GM21576 (cell line): ENCODE measurements around the gene LSAMP.
A peak's percentile ranks its signal among the peaks of the same experiment; 100 is the strongest.

ENCODE experiments used
- ATAC-seq: cut with Tn5 transposase; IDR thresholded peaks from one replicate; pipeline ENCODE4 v1.9.1; 2021; ENCODE audit warnings: mild to moderate bottlenecking, moderate library complexity; ENCODE audit not compliant: unreplicated experiment

LSAMP gene

DNA sequence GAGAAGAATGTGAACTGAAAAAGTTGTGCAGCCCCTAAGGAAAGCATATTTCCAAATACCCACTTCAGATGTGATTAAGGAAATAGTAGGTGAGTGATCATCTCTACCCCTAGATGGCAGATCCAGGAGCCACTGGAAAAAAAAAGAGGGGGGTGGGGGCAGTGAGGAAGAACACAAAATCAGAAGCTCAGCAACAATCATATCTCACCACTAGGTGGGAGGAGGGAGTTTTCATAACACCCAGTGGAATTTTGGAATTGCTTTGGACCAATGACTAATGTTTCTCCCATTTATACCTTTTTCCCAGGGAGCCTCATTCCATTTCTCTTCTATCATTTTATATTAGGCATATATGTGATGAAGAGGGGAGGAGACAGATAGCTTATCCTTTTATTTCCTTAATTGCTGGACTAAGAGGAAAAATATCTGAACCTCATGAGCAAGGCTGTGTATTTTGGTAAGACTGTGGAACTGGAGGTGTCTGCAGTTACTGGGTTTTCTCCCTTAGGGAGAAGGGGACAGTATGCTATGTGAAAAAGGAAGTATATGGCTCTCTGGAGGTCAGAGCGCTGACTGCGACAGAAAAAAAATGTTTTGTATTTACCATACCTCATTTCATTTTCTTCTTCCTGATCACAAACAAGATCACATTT, 458.6 kb downstream of the LSAMP start:
- no peak for ATAC-seq

DNA sequence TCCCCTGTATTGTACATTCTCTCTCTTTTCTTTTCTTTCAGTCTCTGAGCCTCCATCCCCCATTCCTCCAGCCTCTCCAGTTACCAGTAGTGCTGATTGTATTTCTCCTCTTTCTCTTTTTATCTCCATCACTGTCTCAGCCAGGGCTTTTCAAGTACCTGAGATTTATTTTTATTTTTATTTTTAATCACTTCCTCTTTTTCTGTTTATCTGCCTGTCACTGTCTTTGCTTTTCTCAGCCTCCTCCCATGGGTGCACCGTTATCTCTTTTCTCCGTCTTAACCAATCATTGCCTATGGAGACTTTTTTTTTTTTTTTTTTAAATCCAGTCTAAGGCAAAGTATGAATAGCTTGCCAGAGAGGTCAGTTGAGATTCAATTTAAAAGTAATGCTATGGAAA, 462.7 kb downstream of the LSAMP start:
- ATAC-seq: no peak

DNA sequence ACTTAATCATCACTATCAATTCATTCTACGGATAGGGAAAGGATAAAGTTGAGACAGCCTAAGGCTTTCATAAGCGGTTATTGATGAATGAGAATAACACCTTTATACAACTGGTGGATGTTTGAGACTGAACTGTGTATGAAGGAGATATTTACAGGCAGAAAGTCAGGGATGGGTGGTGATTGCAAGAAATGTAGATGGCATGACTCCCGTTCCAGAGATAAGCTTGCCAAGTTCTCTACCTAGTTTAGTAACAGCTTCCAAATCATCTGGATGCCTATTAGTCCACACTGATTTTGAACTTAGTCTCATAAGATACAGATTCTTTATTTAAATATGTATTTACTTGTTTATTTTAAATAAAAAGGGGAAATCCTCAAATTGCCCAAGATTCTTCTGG, 463.2 kb downstream of the LSAMP start:
- ATAC-seq: no peak

DNA sequence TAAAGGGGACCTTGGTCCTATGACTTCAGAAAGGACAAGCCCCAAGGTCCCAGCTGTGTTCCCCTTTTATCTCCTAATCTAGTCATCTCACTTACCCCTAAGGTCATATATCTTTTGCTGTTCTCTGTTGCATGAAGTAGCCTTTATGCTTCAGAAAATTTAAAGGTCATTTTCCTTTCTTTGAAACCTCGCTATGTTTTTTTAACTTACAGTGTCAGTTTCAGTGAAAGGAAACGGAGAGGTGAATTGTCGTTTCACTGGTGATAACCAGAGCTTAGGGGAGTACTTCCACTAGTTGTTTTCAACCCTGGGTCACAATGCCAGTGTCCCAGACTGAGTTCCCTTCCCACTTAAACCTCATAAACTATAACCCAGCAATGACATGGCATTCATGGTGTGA, 464.6 kb downstream of the LSAMP start:
- ATAC-seq: no peak

DNA sequence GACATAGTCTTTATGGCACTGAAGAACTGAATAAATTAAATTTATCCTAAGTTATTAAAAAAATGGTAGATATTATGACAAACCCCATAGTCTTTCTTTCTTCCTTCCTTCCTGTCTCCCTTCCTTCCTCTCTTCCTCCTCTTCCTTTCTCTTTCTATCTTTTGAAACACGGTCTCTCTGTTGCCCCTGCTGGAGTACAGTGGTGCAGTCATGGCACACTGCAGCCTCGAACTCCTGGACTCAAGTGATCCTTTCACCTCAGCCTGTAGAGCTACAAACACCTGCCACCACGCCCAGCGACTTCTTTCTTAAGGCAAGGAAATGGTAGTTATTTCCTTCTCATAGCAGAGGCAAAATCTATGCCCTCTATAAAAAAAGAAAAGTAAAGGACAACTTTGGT, 467.4 kb downstream of the LSAMP start:
- ATAC-seq: no peak

DNA sequence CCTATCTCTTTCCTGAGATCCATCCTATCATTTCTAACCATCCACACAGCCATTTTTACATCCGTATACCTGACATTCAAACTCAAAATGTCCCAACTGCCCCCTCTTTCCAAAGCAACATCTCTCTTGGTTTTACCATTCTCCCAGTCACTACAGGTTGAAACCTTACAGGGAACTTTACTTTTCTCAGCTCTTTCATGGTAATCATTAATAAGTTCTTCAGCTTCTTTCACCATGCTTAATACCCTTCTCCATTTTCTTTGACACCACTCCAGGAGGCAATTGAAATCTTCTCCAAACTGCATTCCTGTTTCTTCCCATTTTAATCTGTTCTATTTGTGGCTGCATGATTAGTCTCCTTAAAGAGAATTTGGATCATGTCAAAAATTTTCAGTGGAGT, 469.5 kb downstream of the LSAMP start:
- no peak for ATAC-seq

DNA sequence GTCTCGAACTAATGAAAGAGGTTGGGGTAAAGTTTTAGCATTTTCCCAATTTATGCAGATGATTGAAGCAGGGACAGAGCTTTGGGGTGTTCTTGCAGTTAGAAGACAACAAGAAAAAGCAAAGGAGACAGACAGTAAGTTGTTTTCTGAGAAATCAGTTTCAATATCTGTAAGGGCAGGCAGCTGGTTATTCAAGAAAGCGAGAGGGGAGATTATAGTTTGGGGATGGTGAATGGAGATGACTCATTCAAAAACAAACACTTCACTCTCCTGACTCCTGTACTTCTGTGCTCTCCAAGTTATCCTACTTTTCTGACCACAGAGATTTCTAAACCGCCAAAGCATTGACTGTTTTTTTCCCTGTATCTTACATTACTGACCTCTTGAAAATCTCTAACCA, 469.9 kb downstream of the LSAMP start:
- ATAC-seq: no peak

DNA sequence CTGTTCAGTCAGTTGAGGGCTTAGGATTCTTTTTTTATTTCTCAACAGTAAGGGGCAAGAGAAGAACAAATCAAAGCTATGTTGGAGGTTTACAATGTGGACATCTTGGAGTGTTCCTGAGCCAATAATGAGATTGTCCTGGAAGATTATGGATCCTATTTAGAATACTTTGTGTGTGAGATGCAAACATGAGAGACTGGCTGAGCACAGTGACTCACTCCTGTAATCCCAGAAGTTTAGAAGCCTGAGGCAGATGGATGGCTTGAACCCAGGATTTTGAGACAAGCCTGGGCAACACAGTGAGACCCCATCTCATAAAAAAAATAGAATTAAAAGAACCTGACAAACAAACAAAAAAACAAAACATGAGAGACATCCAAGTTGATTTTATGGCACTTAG, 470.3 kb downstream of the LSAMP start:
- ATAC-seq: no peak

DNA sequence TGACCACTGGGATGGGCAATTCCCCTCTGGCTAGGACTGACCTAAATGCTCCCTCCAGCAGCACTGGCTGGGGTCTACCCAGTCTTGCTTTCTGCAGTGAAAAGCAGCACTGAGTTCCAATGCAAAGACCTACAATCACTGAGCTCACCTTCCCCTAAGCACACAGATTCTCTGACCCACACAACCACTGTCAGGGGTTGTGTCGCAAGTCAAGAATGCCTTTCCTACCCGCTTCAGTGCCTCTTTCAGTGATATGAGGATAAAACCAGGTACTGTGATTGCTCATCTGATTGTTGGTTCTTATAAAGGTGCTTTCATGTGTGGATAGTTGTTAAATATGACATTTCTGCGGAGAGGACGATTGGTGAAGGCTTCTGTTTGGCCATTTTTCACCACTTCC, 476.4 kb downstream of the LSAMP start:
- no peak for ATAC-seq

DNA sequence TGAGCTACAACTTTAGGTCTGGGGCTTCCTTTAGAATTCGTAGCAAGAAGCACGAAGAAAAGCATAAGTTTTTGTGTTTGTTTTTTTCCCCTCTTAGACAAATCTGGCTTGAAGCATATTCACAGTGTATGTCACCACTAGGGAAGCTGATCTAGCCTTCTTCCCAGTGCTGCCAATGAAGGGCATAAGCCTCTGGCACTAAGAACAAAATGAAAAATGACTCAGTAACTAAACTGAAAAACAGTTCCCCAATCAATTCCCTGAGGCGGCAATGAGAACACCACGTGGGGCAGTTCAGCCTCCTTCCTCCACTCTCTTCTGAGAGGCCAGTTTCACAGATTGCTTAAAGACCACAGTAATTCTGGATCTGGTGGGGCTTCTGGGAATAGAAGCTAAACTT, 483.9 kb downstream of the LSAMP start:
- ATAC-seq: no peak

DNA sequence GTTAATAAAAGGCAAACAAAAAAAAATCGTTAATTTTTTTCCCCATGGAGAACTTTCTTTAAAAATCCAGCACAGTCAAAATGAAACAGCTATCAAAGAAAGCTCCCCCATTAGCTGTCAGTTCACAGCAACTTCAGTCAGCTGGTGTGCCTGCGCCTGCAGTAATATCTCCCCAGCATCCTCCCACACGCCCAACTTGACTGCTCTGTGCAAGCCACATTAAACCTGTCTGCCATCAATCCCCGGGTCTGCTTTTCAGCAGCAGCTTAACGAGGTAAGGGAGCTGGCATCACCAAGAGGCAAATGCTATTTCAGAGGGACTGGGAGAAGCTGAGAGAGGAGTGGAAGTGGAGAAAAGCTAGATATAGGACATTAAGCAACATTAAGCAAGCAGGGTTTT, 484.5 kb downstream of the LSAMP start:
- ATAC-seq: peak; percentile 63

DNA sequence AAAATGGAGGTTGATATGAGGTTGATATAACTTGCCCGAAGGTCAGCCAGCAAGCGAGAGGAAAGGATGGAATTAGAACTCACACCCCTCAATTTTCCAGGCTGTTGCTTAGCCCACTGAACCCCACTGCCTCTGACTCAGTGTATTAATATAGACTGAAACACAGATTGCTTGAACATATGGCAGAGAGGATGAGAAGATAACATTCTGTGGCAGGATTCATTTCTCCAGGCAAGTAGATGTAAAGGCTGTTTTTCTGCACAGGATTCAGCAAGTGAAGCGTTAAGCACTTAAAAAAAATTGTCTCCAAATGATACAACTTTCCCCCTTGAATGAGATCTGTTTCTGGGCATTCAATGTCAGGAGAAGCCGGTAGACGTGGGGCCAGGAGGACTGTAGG, 486.8 kb downstream of the LSAMP start:
- no peak for ATAC-seq

DNA sequence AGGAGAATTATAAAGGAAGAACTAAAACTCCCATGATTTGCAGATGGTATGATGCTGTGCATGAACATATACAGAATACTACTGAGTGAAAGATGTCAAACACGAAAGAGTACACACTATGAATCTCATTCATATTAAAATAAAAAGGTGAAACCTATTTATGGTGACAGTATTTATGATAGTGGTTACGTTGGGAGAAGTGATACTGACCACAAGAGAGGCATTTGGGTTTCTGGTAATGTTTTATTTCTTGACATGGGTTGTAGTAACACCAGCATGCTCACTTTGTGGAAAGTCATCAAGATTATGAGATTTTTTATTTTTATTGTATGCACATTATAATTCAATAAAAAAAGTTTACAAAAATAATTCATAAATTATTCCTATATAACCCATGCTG, 498.0 kb downstream of the LSAMP start:
- ATAC-seq: no peak

DNA sequence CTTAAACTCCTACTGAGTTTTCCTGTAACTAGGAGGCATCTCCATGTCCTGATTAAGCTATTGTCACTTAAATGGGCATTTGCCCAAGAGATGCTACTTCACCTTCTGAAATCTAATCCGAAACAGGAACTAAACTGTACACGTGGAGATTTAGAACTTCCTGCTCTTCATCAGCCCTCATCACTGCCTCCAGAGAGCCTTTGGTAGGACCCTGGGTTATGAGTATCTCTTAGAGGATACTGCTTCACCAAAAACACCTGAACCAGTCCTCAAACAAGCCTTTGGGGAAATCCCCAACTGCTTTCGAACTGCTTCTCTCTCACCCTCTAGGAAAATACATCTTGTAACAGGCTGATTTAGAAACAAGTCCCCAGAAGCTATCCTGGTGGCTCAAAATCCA, 501.7 kb downstream of the LSAMP start:
- ATAC-seq: no peak

DNA sequence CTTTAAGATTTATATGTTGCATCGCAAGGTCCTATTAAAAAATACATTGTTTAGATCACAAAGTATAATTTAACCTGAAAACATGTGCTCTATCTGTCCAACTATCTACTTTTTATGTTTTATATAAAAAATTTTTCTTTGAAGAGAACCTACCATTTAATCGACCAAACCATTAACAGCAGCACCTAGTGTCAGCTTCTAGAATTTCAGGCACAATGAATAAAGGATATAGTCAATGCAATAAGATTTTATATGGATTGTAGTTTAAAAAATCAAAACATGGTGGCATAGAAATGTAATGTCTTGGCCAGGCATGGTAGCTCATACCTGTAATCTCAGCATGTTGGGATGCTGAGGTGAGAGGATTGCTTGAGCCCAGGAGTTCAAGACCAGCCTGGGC, 508.2 kb downstream of the LSAMP start:
- ATAC-seq: no peak

DNA sequence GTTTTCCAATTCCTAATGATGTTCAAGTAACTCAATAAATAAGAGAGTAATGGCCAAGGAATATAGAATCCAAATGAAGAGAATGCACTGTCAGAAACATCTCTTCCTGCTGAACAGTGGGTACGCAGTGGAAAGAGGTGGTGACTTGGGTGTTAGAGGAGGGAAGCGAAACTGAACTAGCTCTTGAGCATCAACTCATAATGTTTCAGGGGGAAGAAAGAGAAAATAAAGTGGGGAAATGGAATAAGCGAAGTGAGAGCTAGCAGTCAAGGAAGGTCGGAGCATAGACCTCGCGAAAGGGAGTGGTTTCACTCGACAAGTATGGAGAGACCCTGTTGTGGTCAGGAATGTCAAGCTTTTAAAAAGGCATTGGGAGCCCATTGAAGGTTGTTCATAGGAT, 512.5 kb downstream of the LSAMP start:
- peak; percentile 44 for ATAC-seq

DNA sequence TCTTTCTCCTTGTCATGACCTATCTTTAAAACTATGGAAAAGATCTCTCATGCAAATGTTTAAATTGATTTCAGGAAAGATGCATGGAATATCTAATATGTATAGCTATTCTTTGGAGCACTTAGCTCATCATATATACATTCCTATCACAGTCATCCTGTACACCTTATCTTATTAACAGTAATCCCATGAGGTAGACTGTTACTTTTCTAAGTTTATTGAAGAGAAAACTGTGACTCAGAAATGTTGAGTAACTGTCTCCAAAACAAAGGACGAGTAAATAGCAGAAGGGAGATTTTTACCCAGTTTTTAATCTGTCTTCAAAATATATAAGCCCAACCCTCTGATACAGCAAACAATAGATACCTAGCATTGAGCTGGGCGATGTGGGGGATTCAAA, 513.7 kb downstream of the LSAMP start:
- no peak for ATAC-seq

DNA sequence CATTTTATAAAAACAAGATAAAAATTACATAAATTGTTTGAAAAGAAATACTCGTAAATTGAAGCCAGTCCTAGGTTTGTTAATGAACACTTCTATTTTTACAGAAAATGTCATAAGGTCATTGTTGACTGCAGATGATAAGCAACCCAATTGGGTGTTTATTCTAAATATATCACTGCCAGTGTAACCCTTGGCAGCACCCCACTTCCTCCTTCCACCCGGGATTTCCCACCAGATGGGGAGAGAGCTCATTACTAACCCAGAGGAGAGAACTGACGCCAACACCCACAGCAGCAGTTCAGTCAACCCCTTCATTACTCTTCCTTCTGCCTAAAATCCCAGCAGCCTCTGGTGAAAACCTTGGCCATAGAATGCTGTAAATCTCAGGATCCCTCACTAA, 514.4 kb downstream of the LSAMP start:
- ATAC-seq: peak; percentile 35

DNA sequence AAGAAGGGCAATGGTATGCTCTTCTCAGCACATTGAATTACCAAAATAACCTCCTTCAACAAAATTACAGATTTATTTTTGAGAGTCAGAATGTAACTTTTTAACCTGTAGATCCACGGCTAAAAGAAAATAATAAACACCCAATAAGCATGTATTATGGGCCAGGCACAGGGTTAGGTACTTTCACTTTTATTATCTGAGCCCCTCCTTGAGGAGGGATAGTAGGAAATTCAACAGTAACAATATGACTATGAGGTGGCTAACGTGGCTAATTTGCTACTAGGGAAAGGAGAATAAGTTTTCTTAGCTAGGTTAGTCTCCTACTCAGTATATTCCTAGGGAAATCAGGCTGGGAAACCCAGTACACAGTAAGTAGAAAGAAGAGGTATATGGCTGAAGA, 515.1 kb downstream of the LSAMP start:
- no peak for ATAC-seq

DNA sequence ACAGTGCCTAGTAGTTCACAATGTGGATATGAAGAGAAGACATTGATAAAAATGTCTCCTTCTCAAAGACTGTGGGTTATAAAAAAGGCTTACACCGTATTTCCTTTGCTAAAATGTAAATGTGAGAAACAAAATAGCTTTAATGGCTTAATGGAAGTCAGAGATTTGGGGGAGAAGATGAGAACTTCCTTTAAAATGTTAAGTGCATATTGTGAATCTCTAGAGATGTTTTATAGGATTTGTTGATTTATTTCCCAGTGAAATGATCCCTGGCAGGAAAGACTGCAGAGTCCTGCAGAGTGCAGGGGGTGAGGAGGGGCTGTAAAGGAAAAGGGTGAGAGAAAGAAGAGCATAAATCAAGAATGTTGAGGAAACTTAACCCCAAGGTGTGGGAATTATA, 516.9 kb downstream of the LSAMP start:
- no peak for ATAC-seq

DNA sequence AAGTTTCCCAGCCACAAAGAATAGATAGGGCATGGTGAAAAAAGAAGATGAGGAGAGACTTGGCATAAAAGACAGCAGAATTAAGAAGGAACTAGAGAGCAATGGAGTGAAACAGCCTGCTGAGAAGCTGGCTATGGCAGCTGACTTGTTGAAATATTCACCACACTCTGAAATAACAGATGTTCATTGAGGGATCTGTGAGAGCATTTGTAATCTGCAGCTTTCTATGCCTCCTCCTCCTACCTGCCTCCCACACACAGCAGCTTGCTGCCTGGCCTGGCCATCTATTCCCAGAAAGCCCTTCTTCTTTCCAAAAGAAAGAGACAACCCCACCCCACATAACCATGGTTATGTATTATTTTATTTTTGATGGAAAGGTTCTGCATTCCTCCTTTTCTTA, 518.1 kb downstream of the LSAMP start:
- no peak for ATAC-seq

DNA sequence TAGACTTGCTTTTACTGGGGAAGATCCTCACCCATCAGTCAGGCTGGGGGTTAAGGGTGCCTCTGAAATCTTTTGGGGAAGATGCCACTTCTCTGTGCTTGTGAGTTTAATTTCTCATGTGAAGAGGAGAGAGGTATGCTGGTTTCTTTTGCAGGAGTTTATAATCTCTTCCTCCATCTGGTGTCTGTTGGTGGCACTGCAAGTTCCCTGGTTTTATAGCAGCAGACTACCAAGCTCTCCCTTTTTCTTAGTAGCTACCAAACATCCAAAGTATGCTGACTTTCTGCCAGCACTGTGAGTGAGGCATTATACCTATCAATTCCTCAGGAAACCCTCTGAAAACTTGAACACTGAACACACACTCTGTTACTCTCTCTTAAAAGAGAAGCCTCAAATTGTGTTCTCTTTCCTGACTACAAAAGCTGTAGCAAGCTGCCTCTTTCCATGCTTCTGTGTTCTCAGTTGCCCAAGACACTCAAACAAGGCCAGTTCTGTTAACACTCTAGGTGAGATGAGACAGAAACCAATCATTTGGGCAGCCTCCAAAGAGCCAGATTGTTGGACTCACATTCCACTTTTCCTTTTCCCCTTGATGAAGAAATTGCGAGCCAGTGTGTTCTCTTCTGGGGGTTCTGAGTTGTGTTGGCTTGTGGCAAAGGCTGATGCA, 522.5 kb downstream of the LSAMP start:
- ATAC-seq: no peak

DNA sequence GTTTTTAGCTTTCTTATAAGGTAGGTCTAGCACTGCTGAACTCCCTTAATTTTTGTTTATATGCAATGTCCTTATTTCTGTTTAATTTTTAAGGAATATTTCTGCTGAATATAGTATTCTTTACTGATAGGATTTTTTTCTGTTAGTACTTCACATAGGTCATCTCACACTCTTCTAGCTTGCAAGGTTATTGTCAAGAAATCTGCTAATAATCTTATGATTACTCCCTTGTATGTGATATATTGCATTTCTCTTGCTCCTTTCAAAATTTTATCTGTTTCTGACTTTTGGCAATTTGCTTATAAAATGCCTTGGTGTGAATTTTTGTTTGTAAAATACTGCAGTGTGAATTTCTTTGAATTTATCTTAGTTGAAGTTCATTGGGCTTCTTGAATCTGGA, 523.6 kb downstream of the LSAMP start:
- ATAC-seq: no peak
